Heart left ventricle (tissue), 16 donors: ENCODE measurements around the gene PHF14. TPM values are rescaled to one million over a fixed set of nuclear protein-coding genes. Genes with fewer than 3 reads are reported as not detected.

Experiments used
- ATAC-seq, 4 donors: fragments of 200-7000 bp; cut with Tn5 transposase; one replicate each; pipeline ENCODE4 v1.9.1; 2020 to 2022; ENCODE audit warnings: moderate library complexity in 4 of 4, mild to moderate bottlenecking in 3 of 4, moderate number of reproducible peaks in 1 of 4
- DNase-seq, 5 donors: peaks; one replicate each; pipeline ENCODE4 v3.0.0-alpha.2; 2020
- H3K27ac ChIP-seq, 12 donors: fragments of 200-600 bp; sonication (generic) in 4 of 12; one replicate each; pipeline versions ENCODE4 v1.5.0 to v1.8.0; 2016 to 2022; ENCODE audit warnings: mild to moderate bottlenecking in 2 of 12
- H3K27me3 ChIP-seq, 9 donors: fragments of 200-600 bp; sonication (generic) in 2 of 9; one replicate each; pipeline versions ENCODE4 v1.5.1 to v1.8.0; 2016 to 2022; ENCODE audit warnings: mild to moderate bottlenecking in 3 of 9
- H3K36me3 ChIP-seq, 9 donors: fragments of 200-600 bp; sonication (generic) in 2 of 9; one replicate each; pipeline versions ENCODE4 v1.5.0 to v1.8.0; 2018 to 2022; ENCODE audit warnings: mild to moderate bottlenecking in 2 of 9
- H3K4me1 ChIP-seq, 12 donors: fragments of 200-600 bp; sonication (generic) in 4 of 12; one replicate each; pipeline versions ENCODE4 v1.5.0 to v1.8.0; 2016 to 2022; ENCODE audit warnings: mild to moderate bottlenecking in 3 of 12
- H3K4me3 ChIP-seq, 12 donors: fragments of 200-600 bp; sonication (generic) in 4 of 12; one replicate each; pipeline versions ENCODE4 v1.5.0 to v1.8.0; 2017 to 2022; ENCODE audit warnings: mild to moderate bottlenecking in 9 of 12, moderate library complexity in 4 of 12
- H3K9me3 ChIP-seq, 12 donors: fragments of 200-600 bp; sonication (generic) in 4 of 12; one replicate each; pipeline versions ENCODE4 v1.5.0 to v1.8.0; 2016 to 2022; ENCODE audit warnings: mild to moderate bottlenecking in 1 of 12
- CTCF ChIP-seq, 12 donors: fragments of 200-600 bp; sonication (generic) in 4 of 12; IDR thresholded peaks; one replicate each; pipeline versions ENCODE4 v1.5.0 to v1.8.0; 2018 to 2022; ENCODE audit warnings: antibody characterized with exemption in 12 of 12, mild to moderate bottlenecking in 5 of 12
- POLR2A ChIP-seq, 2 donors: fragments of 450-650 bp; IDR thresholded peaks; one replicate each; pipeline ENCODE4 v1.6.1; 2017; ENCODE audit warnings: antibody characterized with exemption in 2 of 2, mild to moderate bottlenecking in 2 of 2, moderate library complexity in 2 of 2
- WGBS, 4 donors: extraction: QIAGEN DNeasy Blood & Tissue Kit in 2 of 4; methylation state at CpG; one replicate each; pipeline versions ENCODE4 v1.1.5 to v1.1.7; 2013 to 2018; 5-methylcytosine and 5-hydroxymethylcytosine counted together
- intact Hi-C, 10 donors: fragments of 100-400 bp; cut with DNase I; formaldehyde crosslinking; loops; one replicate each; pipeline versions ENCODE4 v1.11.1 to v1.14.2; 2022
- polyA plus RNA-seq, 2 donors: library from polyadenylated mRNA; stranded (reverse); fragments of 200-250 nt; gene quantifications; one replicate each; pipeline ENCODE4 v1.2.3, GENCODE V29; 2013
- total RNA-seq, 9 donors: library from RNA; depleted of rRNA in 2 of 9; stranded (reverse); fragments of >200 nt in 2 of 9; fragmentation: NEBNext Ultra II Directional in 3 of 9; extraction: Animal tissue kit (Norgen Biotek cat#: 25700) in 3 of 9; gene quantifications; one replicate each; pipeline versions ENCODE4 v1.1.0 to v1.2.4, GENCODE V29; 2016 to 2023
- donor health status: ischemic (EF 13 %, LVEDD 7.1; RV severe dilation, severe dysfunction).
- donor health status: healthy with polysubstance abuse.
- donor health status: DM: no; HTN: yes; CAD: no.
- donor health status: DM: no; HTN: no; CAD: no.
- donor health status: ischemic (EF 25% LVEDD 6.9; RV normal size, moderate dysfunction).
- donor health status: ischemic (EF 25% LVEDD 5.7; RV mildly dilated, moderate dysfunction).
- donor health status: healthy.
- donor health status: DM: yes; HTN: yes; CAD: no.
- donor health status: ischemic (EF 35%, LVEDD 5.7; RV mildly dilated, moderate dysfunction).
- donor health status: nonischemic (EF 11% LVEDD 7.7; RV severe dilation, severe dysfunction).
- donor health status: DM: yes; HTN: yes; CAD: no.
- donor health status: PGD.
- donor health status: ischemic (EF 29% LVEDD 5.4; RV normal size, mild dysfunction).
- donor health status: nonischemic (EF 23%, LVEDD 6.1; RV moderate dilation, normal function).

PHF14 gene
- total and polyA plus RNA-seq, 11 donors = 8.8 to 21.4 (median 14.3) TPM

- H3K27me3 ChIP-seq = no peaks in the 10 kb centered on the region
- intact Hi-C loops = no loop called here
- peaks cover 0 to 17% (median 0%) of the 10 kb centered on the region in 12 donors for H3K4me1 ChIP-seq
- peaks cover 0 to 8% (median 0%) of the 10 kb centered on the region in 9 donors for H3K36me3 ChIP-seq
- no peaks in the 10 kb centered on the region for H3K9me3 ChIP-seq
- TF ChIP-seq POLR2A (IDR thresholded peaks at IDR 0.05) (no peak), CTCF (IDR thresholded peaks at IDR 0.05) (no peak)
- H3K4me3 ChIP-seq = no peak overlapping the region
- H3K27ac ChIP-seq = no peak overlapping the region
- DNase-seq (no peak), ATAC-seq (no peak)
Measured at GRCh38 chr7:11127988-11128387, 154.3 kb downstream of the PHF14 start.

- ATAC-seq (no peak), DNase-seq (no peak)
- no peaks in the 10 kb centered on the region for H3K27me3 ChIP-seq
- no peaks in the 10 kb centered on the region for H3K9me3 ChIP-seq
- peaks cover 0 to 17% (median 0%) of the 10 kb centered on the region in 12 donors for H3K4me1 ChIP-seq
- H3K27ac ChIP-seq = no peak overlapping the region
- H3K4me3 ChIP-seq = no peak overlapping the region
- H3K36me3 ChIP-seq = peaks cover 0 to 8% (median 0%) of the 10 kb centered on the region in 9 donors
- TF ChIP-seq POLR2A (IDR thresholded peaks at IDR 0.05) (no peak), CTCF (IDR thresholded peaks at IDR 0.05) (no peak)
- whole genome bisulfite sequencing, 4 donors = 81 to 88% (median 85%) methylated on average over 4 of the region's 4 CpGs
- intact Hi-C loops = no loop called here
Measured at GRCh38 chr7:11128498-11128897, 154.8 kb downstream of the PHF14 start.

- peaks cover 0 to 17% (median 0%) of the 10 kb centered on the region in 12 donors for H3K4me1 ChIP-seq
- DNase-seq = no peak
- H3K9me3 ChIP-seq = no peaks in the 10 kb centered on the region
- intact Hi-C loops = no loop called here
- TF ChIP-seq CTCF (IDR thresholded peaks at IDR 0.05) (no peak), POLR2A (IDR thresholded peaks at IDR 0.05) (no peak)
- peaks cover 0 to 8% (median 2%) of the 10 kb centered on the region in 9 donors for H3K36me3 ChIP-seq
- H3K4me3 ChIP-seq = no peak overlapping the region
- H3K27me3 ChIP-seq = no peaks in the 10 kb centered on the region
- no peak overlapping the region for H3K27ac ChIP-seq
- no peak for ATAC-seq
- WGBS, 4 donors = 85 to 93% (median 88%) methylated on average over 4 of the region's 4 CpGs
Measured at GRCh38 chr7:11130012-11130411, 156.3 kb downstream of the PHF14 start.

- Histone ChIP-seq H3K4me3 (no peak overlapping the region), H3K4me1 (peaks cover 0 to 17% (median 0%) of the 10 kb centered on the region in 12 donors), H3K36me3 (peaks cover 0 to 12% (median 5%) of the 10 kb centered on the region in 9 donors), H3K27me3 (no peaks in the 10 kb centered on the region), H3K9me3 (no peaks in the 10 kb centered on the region), H3K27ac (no peak overlapping the region)
- ATAC-seq (no peak), DNase-seq (no peak)
- TF ChIP-seq CTCF (IDR thresholded peaks at IDR 0.05) = no peak
- no peak for TF ChIP-seq POLR2A (IDR thresholded peaks at IDR 0.05)
- 96 to 100% (median 99%) methylated on average over 2 of the region's 2 CpGs for WGBS, 4 donors
- intact Hi-C loops = no loop called here
Measured at GRCh38 chr7:11130601-11131000, 156.9 kb downstream of the PHF14 start.
